ENCODE results near the gene CFLAR.

Gene CFLAR

DNA sequence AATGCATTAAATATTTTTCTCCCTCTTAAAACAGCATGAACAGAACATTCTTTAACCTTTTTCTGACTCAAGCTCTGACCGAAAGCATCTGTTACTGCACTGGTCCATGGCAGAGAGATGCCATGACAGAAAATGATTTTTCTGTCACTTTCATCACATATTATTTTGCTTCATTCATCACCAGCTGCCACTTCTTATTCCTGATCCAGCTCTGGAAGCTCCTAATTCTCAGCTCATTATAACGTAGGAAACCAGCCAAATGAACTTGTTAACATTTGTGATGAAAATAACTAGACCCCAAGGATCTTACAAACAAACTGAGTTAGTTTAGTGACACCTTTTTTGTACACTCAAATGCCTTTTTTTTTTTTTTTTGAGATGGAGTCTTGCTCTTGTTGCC, 7.6 kb upstream of the CFLAR start:
- Histone ChIP-seq H3K9me2 (replicated peaks; ENCODE audit: insufficient read depth, low read length) (no peaks in the 10 kb centered on the region), H3K36me3 (ENCODE audit: low read length) (no peaks in the 10 kb centered on the region), H3K27ac (ENCODE audit: low read depth, low read length) (no peak overlapping the region), H3F3A (ENCODE audit: insufficient read depth) (no peaks in the 10 kb centered on the region), H2AFZ (ENCODE audit: low read depth, low read length, severe bottlenecking) (no peak overlapping the region), H3K27me3 (ENCODE audit: low read length) (no peaks in the 10 kb centered on the region), H3K4me3 (ENCODE audit: insufficient read depth, low read length, poor library complexity, severe bottlenecking) (no peak overlapping the region), H3K79me2 (ENCODE audit: insufficient read depth, low read length) (no peaks in the 10 kb centered on the region), H3K9me3 (ENCODE audit: insufficient read depth, low read length) (no peaks in the 10 kb centered on the region), H3K9ac (ENCODE audit: low read length) (no peak overlapping the region), H4K20me1 (ENCODE audit: low read depth, low read length) (no peaks in the 10 kb centered on the region), H3K4me2 (ENCODE audit: low read depth, low read length, poor library complexity, severe bottlenecking) (no peak overlapping the region)
- no peak for TF ChIP-seq EZH2phosphoT487 (conservative IDR thresholded peaks at IDR 0.05; ENCODE audit: low read length)
- TF ChIP-seq, protein P1, sequence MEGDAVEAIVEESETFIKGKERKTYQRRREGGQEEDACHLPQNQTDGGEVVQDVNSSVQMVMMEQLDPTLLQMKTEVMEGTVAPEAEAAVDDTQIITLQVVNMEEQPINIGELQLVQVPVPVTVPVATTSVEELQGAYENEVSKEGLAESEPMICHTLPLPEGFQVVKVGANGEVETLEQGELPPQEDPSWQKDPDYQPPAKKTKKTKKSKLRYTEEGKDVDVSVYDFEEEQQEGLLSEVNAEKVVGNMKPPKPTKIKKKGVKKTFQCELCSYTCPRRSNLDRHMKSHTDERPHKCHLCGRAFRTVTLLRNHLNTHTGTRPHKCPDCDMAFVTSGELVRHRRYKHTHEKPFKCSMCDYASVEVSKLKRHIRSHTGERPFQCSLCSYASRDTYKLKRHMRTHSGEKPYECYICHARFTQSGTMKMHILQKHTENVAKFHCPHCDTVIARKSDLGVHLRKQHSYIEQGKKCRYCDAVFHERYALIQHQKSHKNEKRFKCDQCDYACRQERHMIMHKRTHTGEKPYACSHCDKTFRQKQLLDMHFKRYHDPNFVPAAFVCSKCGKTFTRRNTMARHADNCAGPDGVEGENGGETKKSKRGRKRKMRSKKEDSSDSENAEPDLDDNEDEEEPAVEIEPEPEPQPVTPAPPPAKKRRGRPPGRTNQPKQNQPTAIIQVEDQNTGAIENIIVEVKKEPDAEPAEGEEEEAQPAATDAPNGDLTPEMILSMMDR (IDR thresholded peaks at IDR 0.05; ENCODE audit: insufficient read depth, low read length, poor library complexity, severe bottlenecking) = no peak

DNA sequence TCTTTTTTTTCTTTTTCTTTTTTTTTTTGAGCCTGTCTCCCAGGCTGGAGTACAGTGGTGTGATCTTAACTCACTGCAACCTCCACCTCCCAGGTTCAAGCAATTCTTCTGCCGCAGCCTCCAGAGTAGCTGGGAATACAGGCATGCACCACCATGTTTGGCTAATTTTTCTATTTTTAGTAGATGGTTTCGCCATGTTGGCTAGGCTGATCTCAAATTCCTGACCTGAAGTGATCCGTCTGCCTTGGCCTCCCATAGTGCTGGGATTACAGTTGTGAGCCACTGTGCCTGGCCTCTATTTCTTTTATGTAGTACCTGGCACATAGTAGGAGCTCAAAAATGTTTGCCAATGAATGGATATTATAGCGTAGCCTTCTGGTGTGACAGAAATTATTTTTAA, 6.8 kb upstream of the CFLAR start:
- no peaks in the 10 kb centered on the region for H3F3A ChIP-seq (ENCODE audit: insufficient read depth)
- H3K9me3 ChIP-seq (ENCODE audit: insufficient read depth, low read length) = no peaks in the 10 kb centered on the region
- no peaks in the 10 kb centered on the region for H3K79me2 ChIP-seq (ENCODE audit: insufficient read depth, low read length)
- H3K36me3 ChIP-seq (ENCODE audit: low read length) = no peaks in the 10 kb centered on the region
- H3K4me3 ChIP-seq (ENCODE audit: insufficient read depth, low read length, poor library complexity, severe bottlenecking) = no peak overlapping the region
- H2AFZ ChIP-seq (ENCODE audit: low read depth, low read length, severe bottlenecking) = no peak overlapping the region
- TF ChIP-seq, protein P1 (IDR thresholded peaks at IDR 0.05; ENCODE audit: insufficient read depth, low read length, poor library complexity, severe bottlenecking) = no peak
- TF ChIP-seq EZH2phosphoT487 (conservative IDR thresholded peaks at IDR 0.05; ENCODE audit: low read length) = no peak
- H3K4me2 ChIP-seq (ENCODE audit: low read depth, low read length, poor library complexity, severe bottlenecking) = no peak overlapping the region
- no peak overlapping the region for H3K27ac ChIP-seq (ENCODE audit: low read depth, low read length)
- no peaks in the 10 kb centered on the region for H4K20me1 ChIP-seq (ENCODE audit: low read depth, low read length)
- H3K27me3 ChIP-seq (ENCODE audit: low read length) = no peaks in the 10 kb centered on the region
- H3K9me2 ChIP-seq (replicated peaks; ENCODE audit: insufficient read depth, low read length) = no peaks in the 10 kb centered on the region
- no peak overlapping the region for H3K9ac ChIP-seq (ENCODE audit: low read length)

DNA sequence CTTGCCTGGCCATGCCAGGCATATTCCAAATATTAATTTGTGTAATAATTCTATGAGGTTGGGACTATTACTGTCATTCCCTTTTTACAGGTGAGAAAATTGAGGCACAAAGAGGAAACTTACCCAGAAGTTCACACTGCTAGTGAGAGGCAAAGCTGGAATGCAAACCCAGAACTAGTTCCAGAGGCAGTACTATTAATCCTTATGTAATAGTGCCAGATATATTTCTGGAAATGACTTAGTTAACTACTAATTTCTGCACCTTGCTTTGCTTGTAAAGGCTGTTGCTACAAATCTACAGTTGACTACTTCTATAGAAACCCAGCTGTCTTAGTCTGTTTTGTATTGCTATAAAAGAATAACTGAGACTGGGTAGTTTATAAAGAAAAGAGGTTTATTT, 5.3 kb upstream of the CFLAR start:
- Histone ChIP-seq H2AFZ (ENCODE audit: low read depth, low read length, severe bottlenecking) (no peak overlapping the region), H3K4me2 (ENCODE audit: low read depth, low read length, poor library complexity, severe bottlenecking) (no peak overlapping the region), H3K9me2 (replicated peaks; ENCODE audit: insufficient read depth, low read length) (no peaks in the 10 kb centered on the region), H3K9ac (ENCODE audit: low read length) (no peak overlapping the region), H3K27ac (ENCODE audit: low read depth, low read length) (no peak overlapping the region), H3K79me2 (ENCODE audit: insufficient read depth, low read length) (no peaks in the 10 kb centered on the region), H3K9me3 (ENCODE audit: insufficient read depth, low read length) (no peaks in the 10 kb centered on the region), H4K20me1 (ENCODE audit: low read depth, low read length) (no peaks in the 10 kb centered on the region), H3K27me3 (ENCODE audit: low read length) (no peaks in the 10 kb centered on the region), H3F3A (ENCODE audit: insufficient read depth) (no peaks in the 10 kb centered on the region), H3K4me3 (ENCODE audit: insufficient read depth, low read length, poor library complexity, severe bottlenecking) (no peak overlapping the region), H3K36me3 (ENCODE audit: low read length) (no peaks in the 10 kb centered on the region)
- TF ChIP-seq EZH2phosphoT487 (conservative IDR thresholded peaks at IDR 0.05; ENCODE audit: low read length) = no peak
- TF ChIP-seq, protein P1 (IDR thresholded peaks at IDR 0.05; ENCODE audit: insufficient read depth, low read length, poor library complexity, severe bottlenecking) = no peak
